HepG2 (cell line): ENCODE data around the gene ZNF8. TPM values are rescaled to one million over a fixed set of nuclear protein-coding genes. Genes with fewer than 3 reads are reported as not detected.

Source experiments
- ATAC-seq: fragments of 200-7000 bp; cut with Tn5 transposase; 3 replicates; pipeline ENCODE4 v1.9.1; 2020; ENCODE audit warnings: mild to moderate bottlenecking, moderate library complexity
- BruUV-seq: library from RNA; stranded (reverse); fragments of 400-500 nt; replicated peaks from 2 replicates; lab custom pipeline; 2021; lab: Mats Ljungman, UMichigan
- CTCF ChIA-PET: fragments of 300-600 bp; formaldehyde crosslinking; extraction: SDS; loops from one replicate; lab custom pipeline; 2021; ENCODE audit warnings: low total read pairs, inconsistent platforms, low intra/inter-chr PET ratio; lab: Yijun Ruan, JAX
- POLR2A ChIA-PET: fragments of 350-600 bp; sonication (Branson Sonifier 250); formaldehyde crosslinking; loops from one replicate; lab custom pipeline; 2020; ENCODE audit warnings: antibody characterized with exemption, inconsistent platforms; lab: Yijun Ruan, JAX
- DNase-seq: peaks from one replicate; pipeline ENCODE4 v3.0.0-alpha.2; 2015; ENCODE audit warnings: low spot score
- FAIRE-seq: peaks from 3 replicates; lab custom pipeline; 2011; peaks lifted over from hg19 to GRCh38; lab: Jason Lieb, UNC
- H2AFZ ChIP-seq: one replicate; pipeline ENCODE4 v1.6.1; 2011; ENCODE audit warnings: low read length, inconsistent platforms
- H3K27ac ChIP-seq: fragments of 300-600 bp; 3 replicates; pipeline ENCODE4 v1.8.0; 2011; ENCODE audit warnings: mixed run types, mild to moderate bottlenecking, mixed read lengths, low read length, inconsistent platforms; ENCODE audit not compliant: insufficient read depth; ENCODE audit errors: extremely low read length
- H3K27me3 ChIP-seq, 2 experiments: fragments of 200-600 bp in 1 of 2; 2 replicates in 1 of 2; 3 replicates in 1 of 2; pipeline versions ENCODE4 v1.6.0 to v1.8.0; 2011; ENCODE audit warnings: low read length in 2 of 2, mild to moderate bottlenecking in 2 of 2, moderate library complexity in 2 of 2, inconsistent platforms in 1 of 2; ENCODE audit not compliant: insufficient read depth in 2 of 2, control insufficient read depth in 1 of 2
- H3K36me3 ChIP-seq, 2 experiments: fragments of 200-600 bp in 1 of 2; replicated peaks in 1 of 2; 2 replicates in 1 of 2; 3 replicates in 1 of 2; pipeline versions ENCODE4 v1.5.1 to v1.8.0; 2011; ENCODE audit warnings: low read length in 2 of 2, inconsistent platforms in 1 of 2; ENCODE audit not compliant: insufficient read depth in 2 of 2, control insufficient read depth in 1 of 2
- H3K4me1 ChIP-seq: 2 replicates; pipeline ENCODE4 v1.5.1; 2012; ENCODE audit warnings: low read length, inconsistent platforms; ENCODE audit not compliant: insufficient read depth
- H3K4me2 ChIP-seq: 2 replicates; pipeline ENCODE4 v1.6.0; 2011; ENCODE audit warnings: low read depth, low read length, inconsistent platforms
- H3K4me3 ChIP-seq, 3 experiments: fragments of 200-600 bp in 1 of 3; sonication (generic), shearing (Covaris generic) in 1 of 3; replicated peaks in 1 of 3; 2 replicates each; pipeline ENCODE4 v1.5.1; 2011 to 2016; ENCODE audit warnings: low read length in 3 of 3, inconsistent platforms in 2 of 3, low read depth in 2 of 3, mild to moderate bottlenecking in 2 of 3, control low read depth in 1 of 3, mixed read lengths in 1 of 3; ENCODE audit not compliant: insufficient read depth in 1 of 3
- H3K79me2 ChIP-seq: one replicate; pipeline ENCODE4 v1.6.1; 2011; ENCODE audit warnings: low read length, inconsistent platforms; ENCODE audit not compliant: insufficient read depth
- H3K9ac ChIP-seq: 2 replicates; pipeline ENCODE4 v1.6.0; 2011; ENCODE audit warnings: mild to moderate bottlenecking, low read depth, low read length, inconsistent platforms; ENCODE audit not compliant: insufficient read depth
- H3K9me3 ChIP-seq: 2 replicates; pipeline ENCODE4 v1.5.1; 2012; ENCODE audit warnings: mild to moderate bottlenecking, low read length
- H4K20me1 ChIP-seq: 2 replicates; pipeline ENCODE4 v1.6.0; 2011; ENCODE audit warnings: inconsistent platforms, mild to moderate bottlenecking, low read length, moderate library complexity; ENCODE audit not compliant: insufficient read depth
- GTF3A ChIP-seq: sonication (generic); formaldehyde crosslinking; conservative IDR thresholded peaks from 2 replicates; pipeline ENCODE4 v1.4.0; 2020; ENCODE audit warnings: mild to moderate bottlenecking, missing genetic modification reagents
- HNF4G ChIP-seq, 2 experiments: sonication (generic) in 1 of 2; formaldehyde crosslinking in 1 of 2; IDR thresholded peaks; 2 replicates each; pipeline versions ENCODE4 v1.4.0 to v1.6.1; 2011 to 2020; ENCODE audit warnings: borderline replicate concordance in 2 of 2, low read depth in 2 of 2, mild to moderate bottlenecking in 2 of 2, low read length in 1 of 2, missing genetic modification reagents in 1 of 2, moderate library complexity in 1 of 2
- HNRNPUL1 ChIP-seq: fragments of 200-400 bp; formaldehyde crosslinking; IDR thresholded peaks from 2 replicates; pipeline ENCODE4 v1.6.1; 2017; ENCODE audit warnings: low read depth, mild to moderate bottlenecking, low read length, moderate library complexity
- IKZF1 ChIP-seq: fragments of 450-650 bp; IDR thresholded peaks from 2 replicates; pipeline ENCODE4 v1.7.1; 2016
- IKZF5 ChIP-seq: IDR thresholded peaks from 2 replicates; pipeline ENCODE4 v1.6.1; 2018; ENCODE audit warnings: missing genetic modification reagents, mild to moderate bottlenecking, missing compliant biosample characterization
- KDM3A ChIP-seq: IDR thresholded peaks from 2 replicates; pipeline ENCODE4 v1.6.1; 2018; ENCODE audit warnings: low read depth, missing compliant biosample characterization
- MTF2 ChIP-seq: sonication (generic); formaldehyde crosslinking; IDR thresholded peaks from 2 replicates; pipeline ENCODE4 v1.5.0; 2020; ENCODE audit warnings: missing genetic modification reagents, borderline replicate concordance
- PLRG1 ChIP-seq: fragments of 450-650 bp; conservative IDR thresholded peaks from 2 replicates; pipeline ENCODE4 v1.6.1; 2016
- ZNF616 ChIP-seq: sonication (generic); formaldehyde crosslinking; IDR thresholded peaks from 2 replicates; pipeline ENCODE4 v1.5.0; 2020; ENCODE audit warnings: low read depth, mild to moderate bottlenecking, missing genetic modification reagents
- ZNF770 ChIP-seq: sonication (generic); formaldehyde crosslinking; IDR thresholded peaks from 2 replicates; pipeline ENCODE4 v1.5.0; 2020; ENCODE audit warnings: mild to moderate bottlenecking, missing genetic modification reagents
- ZSCAN22 ChIP-seq: sonication (generic); formaldehyde crosslinking; IDR thresholded peaks from 2 replicates; pipeline ENCODE4 v1.4.0; 2020; ENCODE audit warnings: mild to moderate bottlenecking, missing genetic modification reagents
- ZSCAN29 ChIP-seq: sonication (generic); formaldehyde crosslinking; conservative IDR thresholded peaks from 2 replicates; pipeline ENCODE4 v1.4.0; 2020; ENCODE audit warnings: mild to moderate bottlenecking, missing genetic modification reagents
- WGBS: methylation state at CpG from one replicate; pipeline ENCODE4 v1.1.6; 2017; ENCODE audit warnings: low lambda C conversion rate; 5-methylcytosine and 5-hydroxymethylcytosine counted together
- in situ Hi-C: cut with HindIII; loops from 2 replicates; pipeline ENCODE4 v1.10.0; 2017; ENCODE audit warnings: low pct_unique_long_range_greater_than_20kb; ENCODE audit not compliant: extremely low pct_ligation_motif_present
- intact Hi-C: fragments of 100-400 bp; cut with micrococcal nuclease; formaldehyde crosslinking; loops from one replicate; pipeline ENCODE4 v1.10.0; 2022; ENCODE audit not compliant: unreplicated experiment
- polyA plus RNA-seq, 8 experiments: library from polyadenylated mRNA; depleted of rRNA in 3 of 8; stranded (reverse) in 7 of 8; unstranded in 1 of 8; fragments of >200 nt; fragmentation: Illumina TruSeq in 4 of 8; extraction: Trizol in 4 of 8; gene quantifications; 2 replicates each; pipeline versions ENCODE4 v1.2.1 to v1.2.3, GENCODE V29; 2011 to 2016; ENCODE audit warnings: low read depth in 4 of 8, missing spikeins in 1 of 8, mixed read lengths in 1 of 8; ENCODE audit not compliant: insufficient read depth in 1 of 8
- total RNA-seq, 5 experiments: library from RNA; depleted of rRNA; stranded (reverse); fragments of >200 nt; fragmentation: Illumina TruSeq; extraction: Trizol; gene quantifications; 2 replicates each; pipeline ENCODE4 v1.2.3, GENCODE V29; 2016; ENCODE audit warnings: low read depth in 1 of 5
- TF ChIP-seq, protein P1 (sequence below): sonication (generic); formaldehyde crosslinking; IDR thresholded peaks from 2 replicates; pipeline ENCODE4 v1.4.0; 2020; ENCODE audit warnings: missing genetic modification reagents
- TF ChIP-seq, protein P2 (sequence below): sonication (generic); formaldehyde crosslinking; IDR thresholded peaks from 2 replicates; pipeline ENCODE4 v1.5.0; 2020; ENCODE audit warnings: missing genetic modification reagents

The ZNF8 gene
- total and polyA plus RNA-seq, 2 of the 13 experiments (the other 11 are each of a cell fraction or from before 2014, with no cell fraction given): 3.1 to 3.3 TPM

- TF ChIP-seq, protein P1, sequence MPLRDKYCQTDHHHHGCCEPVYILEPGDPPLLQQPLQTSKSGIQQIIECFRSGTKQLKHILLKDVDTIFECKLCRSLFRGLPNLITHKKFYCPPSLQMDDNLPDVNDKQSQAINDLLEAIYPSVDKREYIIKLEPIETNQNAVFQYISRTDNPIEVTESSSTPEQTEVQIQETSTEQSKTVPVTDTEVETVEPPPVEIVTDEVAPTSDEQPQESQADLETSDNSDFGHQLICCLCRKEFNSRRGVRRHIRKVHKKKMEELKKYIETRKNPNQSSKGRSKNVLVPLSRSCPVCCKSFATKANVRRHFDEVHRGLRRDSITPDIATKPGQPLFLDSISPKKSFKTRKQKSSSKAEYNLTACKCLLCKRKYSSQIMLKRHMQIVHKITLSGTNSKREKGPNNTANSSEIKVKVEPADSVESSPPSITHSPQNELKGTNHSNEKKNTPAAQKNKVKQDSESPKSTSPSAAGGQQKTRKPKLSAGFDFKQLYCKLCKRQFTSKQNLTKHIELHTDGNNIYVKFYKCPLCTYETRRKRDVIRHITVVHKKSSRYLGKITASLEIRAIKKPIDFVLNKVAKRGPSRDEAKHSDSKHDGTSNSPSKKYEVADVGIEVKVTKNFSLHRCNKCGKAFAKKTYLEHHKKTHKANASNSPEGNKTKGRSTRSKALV (CRISPR knock-in tag): no peak
- TF ChIP-seq HNRNPUL1: no peak
- TF ChIP-seq IKZF5 (CRISPR knock-in tag): no peak
- no peak for TF ChIP-seq ZNF616
- no peak for TF ChIP-seq GTF3A (CRISPR knock-in tag)
- no peak for TF ChIP-seq ZNF770 (CRISPR knock-in tag)
Observed at GRCh38 chr19:58275564-58275963, 3.2 kb upstream of the ZNF8 start (continued).

GRCh38 chr19:58277197-58277596 lies 1.6 kb upstream of the ZNF8 start:
- Histone ChIP-seq H3K4me2 (no peak overlapping the region), H3K27ac (no peak overlapping the region), H3K9ac (no peak overlapping the region), H3K4me3 (no peak overlapping the region), H3K79me2 (peaks cover 37% of the 10 kb centered on the region), H3K27me3 (no peaks in the 10 kb centered on the region; a peak in 1 of 5 replicates), H3K4me1 (peaks cover 37% of the 10 kb centered on the region), H3K9me3 (peaks cover 5% of the 10 kb centered on the region), H4K20me1 (no peaks in the 10 kb centered on the region), H2AFZ (no peak overlapping the region), H3K36me3 (peaks cover 4 to 7% of the 10 kb centered on the region in 2 experiments; a peak in 4 of 5 replicates)
- in situ Hi-C loops (no loop called here), intact Hi-C loops (no loop called here)
- FAIRE-seq (no peak), ATAC-seq (no peak), DNase-seq (no peak)
- POLR2A ChIA-PET: no interaction called here
- TF ChIP-seq ZSCAN22 (CRISPR knock-in tag): no peak
- TF ChIP-seq, protein P2, sequence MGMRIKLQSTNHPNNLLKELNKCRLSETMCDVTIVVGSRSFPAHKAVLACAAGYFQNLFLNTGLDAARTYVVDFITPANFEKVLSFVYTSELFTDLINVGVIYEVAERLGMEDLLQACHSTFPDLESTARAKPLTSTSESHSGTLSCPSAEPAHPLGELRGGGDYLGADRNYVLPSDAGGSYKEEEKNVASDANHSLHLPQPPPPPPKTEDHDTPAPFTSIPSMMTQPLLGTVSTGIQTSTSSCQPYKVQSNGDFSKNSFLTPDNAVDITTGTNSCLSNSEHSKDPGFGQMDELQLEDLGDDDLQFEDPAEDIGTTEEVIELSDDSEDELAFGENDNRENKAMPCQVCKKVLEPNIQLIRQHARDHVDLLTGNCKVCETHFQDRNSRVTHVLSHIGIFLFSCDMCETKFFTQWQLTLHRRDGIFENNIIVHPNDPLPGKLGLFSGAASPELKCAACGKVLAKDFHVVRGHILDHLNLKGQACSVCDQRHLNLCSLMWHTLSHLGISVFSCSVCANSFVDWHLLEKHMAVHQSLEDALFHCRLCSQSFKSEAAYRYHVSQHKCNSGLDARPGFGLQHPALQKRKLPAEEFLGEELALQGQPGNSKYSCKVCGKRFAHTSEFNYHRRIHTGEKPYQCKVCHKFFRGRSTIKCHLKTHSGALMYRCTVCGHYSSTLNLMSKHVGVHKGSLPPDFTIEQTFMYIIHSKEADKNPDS (CRISPR knock-in tag): no peak
- TF ChIP-seq MTF2 (CRISPR knock-in tag): no peak
- no peak for TF ChIP-seq IKZF1
- TF ChIP-seq KDM3A (CRISPR knock-in tag): no peak
- TF ChIP-seq ZSCAN29 (CRISPR knock-in tag): no peak
- no peak for TF ChIP-seq PLRG1
- no peak for TF ChIP-seq HNF4G (IDR thresholded peaks at IDR 0.05; ENCODE audit: borderline replicate concordance, low read depth, low read length)
- no peak for TF ChIP-seq HNF4G (CRISPR knock-in tag; IDR thresholded peaks at IDR 0.05; ENCODE audit: borderline replicate concordance, low read depth)
- CTCF ChIA-PET: no interaction called here
- WGBS: 98% methylated on average over 7 of the region's 7 CpGs
- no TSS peak for BruUV-seq
